ENCODE results near the gene GPSM3.

DNA sequence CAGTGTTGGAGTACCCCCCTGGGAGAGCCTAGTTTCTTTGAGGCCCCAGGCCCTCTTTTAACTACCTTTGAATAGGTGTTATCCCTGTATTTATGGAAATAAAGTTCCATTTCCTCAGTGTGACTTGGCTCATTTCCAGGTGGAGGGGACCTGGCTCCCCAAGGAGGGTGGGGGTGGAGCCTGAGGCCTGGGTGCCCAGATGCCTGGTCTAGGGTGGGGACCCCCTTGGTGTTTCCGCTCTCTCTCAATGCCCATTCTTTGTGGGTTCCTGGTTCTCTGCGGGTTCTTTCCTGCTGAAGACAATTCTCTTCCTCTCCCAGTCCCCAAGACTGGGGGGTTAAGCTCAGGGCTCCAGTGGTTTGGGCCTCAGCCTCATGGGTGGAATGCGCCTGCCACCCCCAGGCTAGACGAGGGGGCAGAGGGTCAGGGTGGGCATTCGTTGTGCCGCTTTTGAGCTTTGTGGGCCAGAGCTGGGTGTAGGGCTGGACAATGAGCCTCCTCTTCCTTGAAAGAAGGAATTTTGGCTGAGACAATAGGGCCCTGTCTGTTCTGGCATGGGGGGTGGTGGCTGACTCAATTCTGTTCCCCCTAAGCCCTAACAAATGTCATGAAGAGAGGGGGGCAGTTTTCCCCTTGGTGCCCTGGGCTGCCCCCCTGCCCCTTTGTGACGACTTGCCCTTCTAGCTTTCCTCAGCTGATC, 28.7 kb downstream of the GPSM3 start:
- TF ChIP-seq ZBTB44 (tag by site-specific recombination; IDR thresholded peaks at IDR 0.05) = no peak
- no peak for TF ChIP-seq ZBTB17 (tag by site-specific recombination; IDR thresholded peaks at IDR 0.05)
- no peak for TF ChIP-seq ZBTB26 (tag by site-specific recombination; optimal IDR thresholded peaks at IDR 0.05)
- TF ChIP-seq ZNF221 (tag by site-specific recombination; IDR thresholded peaks at IDR 0.05; ENCODE audit: borderline replicate concordance) = no peak
